Bronchial epithelial cell (primary cell): Measurements from ENCODE around the gene ARSK. TPM values are rescaled to one million over a fixed set of nuclear protein-coding genes. Genes with fewer than 3 reads are reported as not detected.

Source experiments
- DNase-seq: peaks from one replicate; pipeline ENCODE4 v3.0.0-alpha.2; 2010; ENCODE audit warnings: low read depth
- FAIRE-seq: peaks from 2 replicates; lab custom pipeline; 2011; peaks lifted over from hg19 to GRCh38; lab: Jason Lieb, UNC
- H3K27me3 ChIP-seq: 2 replicates; pipeline ENCODE4 v1.5.1; 2011; ENCODE audit warnings: low read length; ENCODE audit not compliant: control insufficient read depth, insufficient read depth
- H3K36me3 ChIP-seq: 2 replicates; pipeline ENCODE4 v1.5.1; 2011; ENCODE audit warnings: low read length; ENCODE audit not compliant: control insufficient read depth, insufficient read depth
- H3K4me3 ChIP-seq: 2 replicates; pipeline ENCODE4 v1.5.1; 2011; ENCODE audit warnings: mild to moderate bottlenecking, low read depth, low read length, control low read depth
- CTCF ChIP-seq: IDR thresholded peaks from 2 replicates; pipeline ENCODE4 v1.5.1; 2011; ENCODE audit warnings: mild to moderate bottlenecking, moderate library complexity, low read length, control low read depth, inconsistent platforms; ENCODE audit not compliant: insufficient read depth, severe bottlenecking
- total RNA-seq: library from RNA; depleted of rRNA; stranded (reverse); fragments of >200 nt; gene quantifications from 2 replicates; pipeline ENCODE4 v1.2.1, GENCODE V29; 2014

The ARSK gene
- total RNA-seq, 1 donor from 2014 or later = 7.4 TPM

- no peak overlapping the region for H3K4me3 ChIP-seq
- FAIRE-seq (no peak), DNase-seq (no peak)
- H3K36me3 ChIP-seq = no peaks in the 10 kb centered on the region
- TF ChIP-seq CTCF = no peak
- no peaks in the 10 kb centered on the region for H3K27me3 ChIP-seq
These were observed 54.8 kb downstream of the ARSK start for GRCh38 chr5:95609711-95610110.

- Histone ChIP-seq H3K4me3 (no peak overlapping the region), H3K27me3 (no peaks in the 10 kb centered on the region), H3K36me3 (no peaks in the 10 kb centered on the region)
- TF ChIP-seq CTCF = no peak
- FAIRE-seq (no peak), DNase-seq (no peak)
These were observed 55.6 kb downstream of the ARSK start for GRCh38 chr5:95610546-95610945.

GRCh38 chr5:95611396-95611795, 56.5 kb downstream of the ARSK start:
- DNase-seq = no peak
- H3K27me3 ChIP-seq = no peaks in the 10 kb centered on the region
- FAIRE-seq = no peak
- no peak for TF ChIP-seq CTCF
- H3K4me3 ChIP-seq = no peak overlapping the region
- no peaks in the 10 kb centered on the region for H3K36me3 ChIP-seq

GRCh38 chr5:95613514-95613913, 58.6 kb downstream of the ARSK start:
- FAIRE-seq (no peak), DNase-seq (no peak)

GRCh38 chr5:95615164-95615467, 60.2 kb downstream of the ARSK start:
- FAIRE-seq = no peak

More at GRCh38 chr5:95613514-95613913, 58.6 kb downstream of the ARSK start:
- H3K36me3 ChIP-seq = no peaks in the 10 kb centered on the region
- no peaks in the 10 kb centered on the region for H3K27me3 ChIP-seq
- no peak overlapping the region for H3K4me3 ChIP-seq
- no peak for TF ChIP-seq CTCF

More at GRCh38 chr5:95615164-95615467, 60.2 kb downstream of the ARSK start:
- H3K36me3 ChIP-seq = no peaks in the 10 kb centered on the region
- H3K4me3 ChIP-seq = no peak overlapping the region
- no peak for TF ChIP-seq CTCF
- H3K27me3 ChIP-seq = no peaks in the 10 kb centered on the region
- peak; percentile 23 for DNase-seq
